Medulla oblongata (tissue), 1 donor: ENCODE measurements around the gene XIRP2.

ENCODE experiments used
- DNase-seq: peaks from one replicate; pipeline ENCODE4 v3.0.0-alpha.2; 2015; ENCODE audit errors: extremely low spot score

XIRP2 gene

DNA sequence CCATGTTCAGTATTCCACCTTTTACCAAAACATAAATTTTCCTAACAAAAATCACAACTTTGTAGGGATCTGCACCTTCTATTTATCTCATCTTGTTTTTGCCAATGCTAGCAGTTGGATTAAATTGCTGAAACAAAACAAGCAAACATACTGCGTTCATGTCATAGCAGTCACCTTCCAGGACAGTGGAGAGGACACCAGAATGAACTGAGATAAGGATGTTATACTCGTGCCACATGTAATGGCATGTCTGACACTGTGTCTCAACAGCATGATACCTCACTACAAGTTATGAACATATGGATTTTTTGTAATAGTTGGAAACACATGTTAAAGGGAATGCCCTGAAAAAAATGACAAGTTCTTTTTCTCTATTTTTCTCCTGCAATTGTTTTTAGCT, 245.3 kb downstream of the XIRP2 start:
- no peak for DNase-seq

DNA sequence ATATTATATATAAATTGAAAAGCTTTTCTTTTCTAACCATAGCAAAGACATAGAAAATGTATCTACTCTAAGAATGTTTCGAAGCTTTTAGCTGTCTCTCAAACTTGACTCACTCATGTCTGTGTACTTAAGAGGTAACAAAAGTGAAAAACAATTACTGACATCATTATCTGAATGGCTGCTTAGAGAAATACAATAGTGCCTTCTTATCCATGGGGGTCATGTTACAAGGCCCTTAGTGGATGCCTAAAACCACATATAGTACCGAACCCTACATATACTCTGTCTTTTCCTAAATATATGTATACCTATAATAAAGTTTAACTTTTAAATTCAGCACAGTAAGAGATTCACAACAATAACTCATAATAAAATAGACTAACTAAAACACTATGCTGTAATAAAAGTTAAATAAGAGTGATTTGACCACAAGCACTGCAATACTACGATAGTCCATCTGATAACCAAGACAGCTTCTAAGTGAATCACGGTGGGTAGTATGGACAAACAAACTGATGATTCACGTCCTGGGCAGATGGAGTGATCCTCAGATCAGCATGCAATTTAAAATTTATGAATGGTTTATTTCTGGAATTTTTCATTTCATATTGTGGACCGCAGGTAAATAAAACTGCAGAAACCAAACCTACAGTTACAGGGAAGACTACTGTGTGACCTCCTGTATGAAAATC, 246.2 kb downstream of the XIRP2 start:
- no peak for DNase-seq

DNA sequence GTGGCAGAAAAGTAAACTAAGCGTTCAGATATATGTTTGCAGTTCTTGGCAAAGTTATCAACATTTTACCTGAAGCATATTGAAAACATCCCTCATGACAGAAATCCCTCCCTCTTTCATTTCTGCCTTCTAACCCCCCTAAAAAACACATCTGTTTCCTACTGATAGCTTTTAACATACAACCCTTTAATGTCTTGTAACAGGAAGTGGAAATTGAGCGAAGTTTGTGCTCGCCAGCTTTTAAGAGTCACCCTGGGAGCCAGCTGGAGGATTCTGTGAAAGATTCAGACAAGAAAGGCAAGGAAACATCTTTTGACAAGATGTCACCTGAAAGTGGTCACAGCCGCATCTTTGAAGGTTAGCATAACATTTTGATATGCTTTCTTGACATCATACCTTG, 247.4 kb downstream of the XIRP2 start:
- DNase-seq: no peak

DNA sequence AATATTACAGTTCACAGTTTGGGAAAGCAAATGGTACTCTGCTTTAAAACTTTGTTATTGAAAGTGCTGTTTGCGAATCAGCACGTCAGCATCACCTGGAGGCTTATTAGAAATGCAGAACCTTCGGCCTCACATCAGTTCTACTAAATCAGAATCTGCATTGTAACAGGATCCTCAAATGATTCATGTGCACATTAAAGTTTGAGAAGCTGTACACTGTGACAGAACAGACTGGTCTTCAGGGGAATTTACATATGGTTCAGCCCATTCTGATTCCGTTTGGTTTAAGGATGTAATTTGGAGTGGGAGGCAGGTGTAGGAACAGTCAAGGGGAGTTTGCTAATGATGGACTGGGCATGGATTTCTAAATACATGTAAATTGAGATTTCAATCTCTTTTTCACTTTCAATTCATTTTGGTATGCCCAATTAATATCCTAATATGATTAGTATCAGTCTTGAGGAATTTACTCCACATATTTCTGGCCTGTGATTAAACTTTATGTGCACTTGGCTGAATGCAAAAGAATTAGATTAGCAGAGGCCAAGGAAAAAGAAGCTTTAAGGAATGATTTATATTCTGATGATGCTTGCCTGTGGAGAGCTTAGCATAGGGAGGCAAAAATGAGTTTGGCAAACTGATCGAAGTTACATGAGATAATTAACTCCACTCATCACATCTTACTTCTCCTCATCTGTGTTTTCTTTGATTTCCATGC, 248.8 kb downstream of the XIRP2 start:
- no peak for DNase-seq

DNA sequence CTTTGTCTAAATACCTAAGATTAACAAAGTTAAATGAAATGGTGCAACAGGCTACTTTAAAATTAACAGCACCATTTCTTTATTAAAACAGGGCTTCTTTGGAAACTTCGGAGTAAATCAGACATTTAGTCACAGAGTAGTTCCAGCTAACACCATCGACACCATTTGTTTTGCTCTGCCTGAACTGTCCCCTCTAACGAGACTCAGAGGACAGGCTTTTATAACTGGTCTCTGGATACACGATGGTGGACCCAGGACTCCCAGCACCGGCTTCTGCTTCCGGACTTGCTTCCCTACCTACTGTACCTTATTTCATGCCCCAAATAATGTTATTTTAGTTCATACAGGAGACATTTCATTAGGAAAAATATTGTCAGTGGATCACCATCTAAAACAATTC, 252.1 kb downstream of the XIRP2 start:
- no peak for DNase-seq

DNA sequence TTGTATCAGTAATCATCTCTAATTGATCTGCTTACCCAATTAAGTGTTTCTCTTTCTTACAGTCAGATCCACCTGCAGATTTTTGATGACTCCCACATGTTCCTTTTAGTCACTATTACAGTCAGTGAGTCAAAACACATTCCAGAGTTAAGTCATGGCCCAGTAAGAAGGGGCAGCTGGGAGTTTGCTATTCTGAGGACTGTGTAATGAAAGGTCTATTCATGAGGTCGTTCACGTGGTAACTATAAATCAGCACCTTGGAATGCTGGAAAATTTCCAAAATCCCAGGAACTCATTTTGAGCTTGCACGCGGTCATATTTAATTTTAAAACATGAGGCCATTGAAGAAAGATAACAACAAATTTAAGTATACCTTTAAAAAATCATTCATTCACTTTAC, 252.5 kb downstream of the XIRP2 start:
- no peak for DNase-seq

DNA sequence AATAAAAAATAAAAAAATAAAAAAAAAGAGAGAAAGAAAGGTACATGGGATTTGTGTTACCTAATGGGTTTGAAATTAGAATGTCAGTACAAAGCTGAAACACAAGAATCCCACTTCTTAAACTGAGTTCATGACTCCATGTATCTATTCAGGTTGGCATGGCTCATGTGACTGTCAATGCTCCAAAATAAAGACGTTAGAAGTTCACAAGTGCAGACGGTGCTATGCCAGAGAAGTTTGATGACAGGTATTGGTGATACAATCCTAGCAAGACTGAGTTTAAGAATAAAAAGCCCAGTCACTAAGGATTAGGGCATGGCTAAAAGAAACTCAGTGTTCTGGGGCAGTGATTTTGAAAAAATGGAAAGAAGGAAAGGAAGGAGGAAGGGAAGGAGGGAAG, 254.3 kb downstream of the XIRP2 start:
- no peak for DNase-seq

DNA sequence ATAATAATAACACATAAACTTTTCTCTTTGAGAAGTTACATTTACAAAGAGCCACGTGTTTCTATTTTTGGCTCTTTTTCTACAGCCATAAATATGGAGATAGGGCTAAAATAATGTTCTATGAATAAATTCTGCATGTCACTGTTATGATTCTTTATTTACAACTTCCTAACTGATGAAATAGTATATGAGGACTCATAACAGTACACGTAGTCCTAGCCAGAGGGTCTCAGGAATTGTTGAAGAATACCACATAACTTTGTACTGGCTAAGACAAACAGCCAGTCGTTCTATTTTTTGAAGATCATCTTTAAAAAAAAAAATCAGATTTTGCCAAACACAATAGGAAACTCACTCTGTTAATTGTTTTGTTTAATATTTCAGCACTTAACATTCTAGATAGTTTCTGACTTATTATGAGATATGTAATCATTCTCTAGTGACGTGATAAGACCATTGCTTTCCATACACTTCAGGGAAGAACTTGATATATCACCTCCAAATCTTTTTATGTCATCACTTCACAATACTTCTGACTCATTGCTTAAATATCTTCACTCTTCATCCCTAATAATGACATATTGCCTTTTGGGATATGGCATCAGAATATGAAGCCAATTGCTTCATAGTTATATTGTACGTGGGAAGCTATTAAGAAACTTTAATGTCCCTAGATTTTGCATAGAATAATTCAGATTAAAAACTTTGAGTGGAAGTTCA, 256.1 kb downstream of the XIRP2 start:
- no peak for DNase-seq

DNA sequence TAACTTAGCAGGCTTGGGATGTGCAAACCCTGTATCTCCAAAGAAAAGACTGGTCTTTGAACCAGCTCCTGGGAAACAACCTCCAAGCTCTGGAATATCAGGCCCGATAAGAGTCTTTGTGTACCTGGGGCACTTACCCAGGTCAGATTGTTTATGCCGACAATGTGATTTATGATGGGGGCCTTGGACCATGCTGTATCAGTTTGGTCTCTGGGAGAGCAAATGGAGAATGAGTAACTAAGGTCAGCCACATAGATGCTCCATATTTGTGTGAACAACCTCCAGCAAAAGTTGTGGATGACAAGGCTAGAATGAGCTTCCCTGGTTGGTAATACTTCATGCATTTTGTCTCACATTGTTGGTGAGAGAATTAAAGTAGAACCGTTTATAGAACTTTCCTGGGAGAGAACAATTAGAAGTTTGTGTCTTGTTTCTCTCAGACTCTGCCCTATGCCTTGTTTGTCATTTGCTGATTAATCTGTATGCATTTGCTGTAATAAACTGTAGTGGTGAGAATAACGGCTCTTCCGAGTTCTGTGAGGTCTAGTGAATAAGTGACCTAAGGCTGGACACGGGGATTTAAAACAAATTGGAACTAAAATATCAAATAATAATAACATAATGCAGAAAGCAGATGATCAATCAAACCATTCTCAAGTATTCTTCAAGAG, 259.1 kb downstream of the XIRP2 start:
- no peak for DNase-seq

DNA sequence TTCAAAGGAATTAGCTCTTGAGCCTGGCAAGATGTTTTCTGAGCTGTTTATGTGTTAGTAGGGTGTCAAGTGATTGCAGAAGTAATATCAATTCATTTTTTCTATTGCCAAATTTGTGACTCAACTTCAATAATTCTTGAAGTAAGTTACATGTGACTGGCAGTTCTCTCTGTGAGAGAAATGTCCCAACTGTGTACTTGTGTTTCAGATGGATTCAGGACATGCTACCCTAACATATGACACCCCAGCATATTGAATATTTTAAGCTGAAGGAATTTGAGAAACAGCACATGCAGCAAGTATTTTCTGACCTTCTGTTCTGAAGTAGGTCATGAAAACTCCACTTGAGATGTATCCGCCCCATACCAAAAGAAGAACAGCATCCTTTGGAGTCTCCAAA, 263.6 kb downstream of the XIRP2 start:
- DNase-seq: no peak

DNA sequence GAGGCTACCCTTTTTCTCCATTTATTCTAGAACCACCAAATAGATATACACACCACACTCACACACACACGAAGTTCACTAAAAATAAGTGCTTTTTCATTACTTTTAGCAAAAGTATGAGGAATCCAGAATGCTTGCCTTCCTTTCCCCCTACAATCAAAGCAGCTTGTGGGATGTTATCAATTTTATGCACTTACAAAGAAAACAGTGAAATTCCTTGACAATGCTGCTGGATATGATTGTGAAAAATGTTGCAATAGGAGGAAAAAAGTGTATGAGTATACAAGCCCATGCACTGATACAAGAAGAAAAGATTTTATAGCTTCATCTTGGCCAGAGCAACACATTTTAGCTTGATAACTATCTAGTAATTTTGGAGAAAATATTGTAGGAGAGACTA, 269.2 kb downstream of the XIRP2 start:
- DNase-seq: no peak

DNA sequence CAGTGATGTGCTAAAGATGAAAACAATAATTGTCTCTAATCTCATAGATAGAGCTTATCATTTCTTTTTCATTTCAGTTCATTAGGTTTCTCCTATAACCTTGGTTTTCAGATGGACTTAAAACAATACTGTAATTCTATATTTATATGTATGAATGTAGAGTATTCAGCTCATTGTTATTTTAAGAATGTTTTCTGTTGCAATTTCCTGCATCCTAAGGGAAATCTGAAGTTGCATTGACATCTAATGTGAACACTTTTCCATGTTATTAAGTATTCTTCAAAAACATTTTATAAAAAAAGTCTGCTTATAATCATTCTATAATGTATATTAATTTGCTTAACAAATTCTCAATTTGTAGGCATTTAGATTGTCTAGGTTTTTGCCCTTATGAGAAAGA, 288.9 kb downstream of the XIRP2 start:
- no peak for DNase-seq

DNA sequence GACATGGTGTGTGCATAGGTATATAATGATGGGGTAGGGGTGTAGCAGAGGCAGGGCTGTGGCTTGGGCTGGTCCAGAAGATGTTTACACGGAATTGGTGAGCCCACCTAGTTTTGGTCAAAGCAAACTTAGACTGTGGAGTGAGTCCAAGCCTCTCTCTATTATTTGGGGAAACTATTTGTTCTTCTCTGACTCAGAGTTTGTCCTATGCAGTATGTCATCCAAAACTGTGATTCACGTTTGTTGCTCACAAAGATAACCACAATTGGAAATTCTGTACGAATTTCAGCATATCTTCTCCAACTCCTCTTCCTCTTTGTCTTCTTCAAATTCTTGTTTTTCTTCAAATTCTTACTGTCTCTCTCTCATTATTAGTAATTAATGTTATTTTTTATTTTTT, 292.9 kb downstream of the XIRP2 start:
- no peak for DNase-seq

DNA sequence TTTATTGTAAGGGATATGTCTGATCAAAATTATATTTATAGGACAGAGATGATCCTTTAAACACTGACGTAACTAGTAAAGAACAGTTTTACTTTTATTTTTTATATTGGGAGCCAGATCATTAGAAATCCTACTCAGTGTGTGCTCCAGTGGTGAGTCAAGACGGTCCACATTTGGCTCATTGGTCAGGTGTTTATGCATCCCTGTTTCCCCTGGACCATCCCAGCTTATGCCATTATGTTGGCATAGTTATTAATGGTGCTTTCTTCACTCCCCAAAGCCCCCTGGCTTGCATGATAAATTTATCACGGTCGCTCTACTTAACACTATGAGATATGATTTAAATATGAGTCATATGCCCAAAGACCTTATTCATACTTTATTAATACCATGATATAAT, 293.4 kb downstream of the XIRP2 start:
- no peak for DNase-seq

DNA sequence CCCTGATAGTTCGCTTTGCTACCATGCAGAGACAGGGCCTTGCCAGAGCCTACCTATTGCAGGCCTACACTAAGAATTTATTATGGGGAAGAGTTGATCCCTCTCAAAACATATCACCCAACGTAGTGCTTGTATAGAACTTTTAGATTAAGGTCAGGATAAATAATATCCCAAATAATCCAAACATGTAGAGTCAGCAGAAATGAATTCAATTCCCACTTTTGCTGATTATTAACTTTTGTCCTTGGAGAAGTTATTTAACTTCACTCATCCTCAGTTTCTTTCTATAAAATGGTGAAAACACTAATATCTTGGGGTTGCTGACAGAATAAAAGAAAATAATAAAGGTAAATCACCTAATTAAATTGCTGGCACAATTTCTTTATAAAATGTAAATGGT, 294.1 kb downstream of the XIRP2 start:
- no peak for DNase-seq

DNA sequence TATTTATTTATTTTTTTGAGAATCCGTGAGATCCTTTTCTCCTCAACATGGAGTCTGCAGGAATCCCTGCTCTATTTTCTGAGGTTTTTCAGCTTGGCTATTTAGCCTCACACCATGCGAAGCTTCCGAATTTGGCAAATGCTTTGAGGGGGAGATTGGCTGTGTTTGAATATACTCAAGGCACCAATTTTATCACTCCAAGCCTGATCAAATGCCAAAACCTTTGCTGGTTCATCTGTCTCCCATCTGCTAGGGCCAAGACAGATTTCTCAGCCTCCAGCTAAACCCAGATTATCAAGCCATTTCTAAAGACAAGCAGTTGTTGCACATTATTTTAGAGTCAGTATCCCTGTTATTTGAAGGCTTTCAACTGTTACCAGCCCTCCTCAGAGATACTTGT, 295.7 kb downstream of the XIRP2 start:
- no peak for DNase-seq

DNA sequence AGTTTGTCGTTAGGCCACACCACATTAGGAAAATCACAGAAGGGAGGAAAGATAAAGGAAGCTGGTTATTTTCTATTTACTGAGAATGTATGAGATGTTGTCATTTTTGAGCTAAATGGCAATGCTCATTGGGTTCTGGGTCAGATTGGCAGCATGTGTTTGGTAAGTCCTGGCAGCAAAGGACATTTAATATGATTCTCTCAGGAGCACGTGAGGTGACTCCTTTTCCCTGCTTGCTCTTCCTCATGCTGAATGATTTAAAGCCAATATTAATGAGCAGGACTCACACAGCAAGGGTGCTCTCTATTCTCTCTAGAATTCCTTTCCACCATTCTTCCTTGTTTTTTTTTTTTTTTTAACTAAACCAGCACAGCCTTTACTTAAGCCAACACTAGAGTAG, 298.2 kb downstream of the XIRP2 start:
- no peak for DNase-seq

DNA sequence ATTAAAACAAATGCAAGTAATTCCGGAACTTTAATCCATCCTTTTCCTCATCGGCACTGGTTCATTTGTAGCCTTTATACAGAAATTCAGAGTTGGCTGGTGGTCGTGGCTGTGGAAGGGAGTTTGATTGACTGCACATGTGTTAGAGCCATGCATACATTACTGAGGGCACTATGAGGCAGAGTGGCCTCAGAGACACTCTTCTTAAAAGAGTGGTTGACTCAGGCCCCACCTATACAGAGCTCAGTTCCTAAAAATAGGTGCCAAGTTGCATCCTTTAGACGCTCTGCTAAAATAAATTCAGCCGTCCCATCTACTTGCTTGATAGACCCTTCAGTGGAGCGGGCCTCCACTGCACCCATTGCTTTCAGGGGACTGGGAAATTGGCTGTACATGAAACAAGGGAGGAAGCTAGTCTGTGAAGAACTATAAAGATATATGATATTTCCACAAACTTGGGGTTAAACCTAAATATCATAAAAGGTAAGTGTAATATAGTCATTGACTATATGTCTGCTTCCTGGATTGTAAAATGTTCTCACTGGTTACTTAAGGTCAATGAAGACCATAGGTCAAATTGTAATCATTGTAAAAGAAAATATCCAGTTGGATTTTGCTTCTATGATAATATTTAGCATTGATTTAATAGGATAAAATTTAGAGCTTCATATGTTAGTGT, 298.9 kb downstream of the XIRP2 start:
- DNase-seq: no peak

DNA sequence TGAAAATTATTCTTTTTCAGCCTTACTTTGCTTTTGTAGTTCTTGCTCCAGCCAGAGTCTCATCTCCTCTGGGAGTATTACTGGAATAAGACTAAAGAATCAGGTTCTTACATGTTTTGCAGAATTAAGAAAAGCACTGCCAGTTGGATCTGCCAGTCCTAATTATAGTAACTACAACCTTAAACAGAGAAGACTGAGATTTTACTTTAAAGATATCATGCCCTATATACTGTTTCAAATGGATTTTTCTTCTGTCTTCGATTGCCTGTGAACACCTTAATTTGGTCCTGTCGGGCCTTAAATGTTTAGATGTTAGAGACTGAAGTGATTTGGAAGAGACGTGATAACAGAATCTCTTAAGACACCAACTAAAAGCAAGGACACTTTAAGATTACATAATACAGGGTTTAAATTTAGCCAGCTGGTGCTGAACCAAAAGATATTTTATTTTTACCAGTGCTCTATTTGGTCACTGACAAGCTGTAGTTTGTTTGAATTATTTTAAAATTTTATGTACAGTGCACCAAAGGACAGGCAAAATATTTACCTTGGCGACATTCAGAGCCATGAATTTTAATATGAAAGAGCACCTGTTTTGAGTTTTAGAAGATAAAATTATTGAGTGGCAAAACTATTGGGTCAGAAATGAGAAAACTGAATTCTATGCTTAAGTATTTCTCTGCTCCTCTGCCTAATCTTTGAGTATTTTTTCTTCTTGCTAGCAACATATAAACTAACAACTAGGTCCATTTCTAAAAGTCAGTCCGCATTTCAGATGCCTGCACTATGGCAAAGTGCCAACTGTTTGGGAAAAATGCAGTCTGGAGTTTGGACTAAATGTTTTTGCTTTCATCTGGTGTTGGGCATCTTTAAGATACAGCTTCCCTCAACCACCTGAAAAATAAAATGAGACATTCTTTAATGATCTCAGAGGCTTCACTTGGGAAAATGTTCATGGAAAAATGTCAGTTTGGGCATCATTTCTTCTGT, 300.0 kb downstream of the XIRP2 start:
- DNase-seq: peak; percentile 28

DNA sequence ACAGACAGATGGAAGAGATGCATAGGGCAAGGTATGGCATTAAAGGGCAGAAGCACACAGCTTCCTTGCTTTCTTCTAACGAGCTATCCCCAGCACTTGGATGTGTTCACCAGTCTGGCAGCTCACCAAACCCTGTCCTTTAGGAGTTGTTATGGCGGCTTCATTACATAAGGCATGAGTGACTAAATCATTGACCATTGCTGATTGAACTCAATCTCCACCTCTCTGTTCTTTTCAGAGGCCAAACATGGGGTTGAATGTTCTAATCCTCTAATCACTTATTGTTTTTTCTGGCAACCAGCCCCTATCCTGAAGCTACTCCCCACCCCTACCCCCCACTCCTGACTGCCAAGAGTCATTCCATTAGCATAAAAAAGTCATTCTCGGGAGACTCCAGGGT, 301.8 kb downstream of the XIRP2 start:
- DNase-seq: peak; percentile 48

DNA sequence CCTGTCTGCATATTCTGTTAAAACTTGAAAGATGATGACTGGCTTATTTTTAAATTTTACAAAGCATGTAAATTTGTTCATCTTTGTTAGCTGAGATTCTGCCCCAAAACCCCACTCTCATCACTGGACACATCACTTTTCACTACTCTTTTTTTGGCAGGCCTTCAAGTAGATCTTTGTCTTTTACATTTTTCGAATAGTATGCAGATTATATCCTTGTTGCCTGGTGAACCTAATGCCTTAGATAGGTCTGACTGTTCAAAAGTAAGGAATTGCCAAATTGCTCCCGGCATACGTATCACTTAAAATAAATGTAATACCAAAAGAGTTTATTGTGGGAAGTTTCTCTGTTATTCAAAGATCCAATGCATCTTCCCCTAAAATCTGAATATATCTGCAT, 303.3 kb downstream of the XIRP2 start:
- DNase-seq: no peak
